Stomach smooth muscle (tissue), 2 donors: ENCODE data around the gene FPR2.
A peak's percentile ranks its signal among the peaks of the same experiment; 100 is the strongest.
"Not testable (repeated sequence)": the region's sequence is repeated elsewhere in the genome, so short reads cannot be mapped to it uniquely, and the experiment has no call there.

ENCODE experiments used
- H3K27ac ChIP-seq: one replicate; pipeline ENCODE4 v1.7.0; 2013; ENCODE audit warnings: mild to moderate bottlenecking, low read length, inconsistent platforms
- H3K27me3 ChIP-seq, 2 donors: one replicate each; pipeline ENCODE4 v1.7.0; 2013; ENCODE audit warnings: low read length in 2 of 2; ENCODE audit not compliant: insufficient read depth in 2 of 2, control insufficient read depth in 1 of 2
- H3K36me3 ChIP-seq, 2 donors: one replicate each; pipeline ENCODE4 v1.7.0; 2013; ENCODE audit warnings: low read length in 2 of 2; ENCODE audit not compliant: control insufficient read depth in 2 of 2, insufficient read depth in 2 of 2
- H3K4me1 ChIP-seq: one replicate; pipeline ENCODE4 v1.7.0; 2013; ENCODE audit warnings: low read length; ENCODE audit not compliant: control insufficient read depth, insufficient read depth
- H3K4me3 ChIP-seq, 2 donors: one replicate each; pipeline ENCODE4 v1.7.0; 2013; ENCODE audit warnings: low read length in 2 of 2
- H3K9ac ChIP-seq, 2 donors: one replicate each; pipeline ENCODE4 v1.7.0; 2013; ENCODE audit warnings: low read length in 2 of 2, mild to moderate bottlenecking in 1 of 2
- H3K9me3 ChIP-seq, 2 donors: one replicate each; pipeline ENCODE4 v1.7.0; 2013; ENCODE audit warnings: low read length in 2 of 2; ENCODE audit not compliant: control insufficient read depth in 2 of 2
- donor health status: healthy.
- donor health status: Pancreatic carcinoma.

FPR2 gene

GRCh38 chr19:51796195-51796679 lies 35.3 kb downstream of the FPR2 start:
- peaks cover 0 to 2% of the 10 kb centered on the region in 2 donors for H3K27me3 ChIP-seq
- H3K36me3 ChIP-seq, result no peaks in the 10 kb centered on the region
- H3K27ac ChIP-seq, result no peak overlapping the region
- no peak overlapping the region for H3K9ac ChIP-seq
- no peaks in the 10 kb centered on the region for H3K9me3 ChIP-seq
- no peak overlapping the region for H3K4me3 ChIP-seq
- H3K4me1 ChIP-seq, result peaks cover 12% of the 10 kb centered on the region

GRCh38 chr19:51797480-51797879 lies 36.5 kb downstream of the FPR2 start:
- Histone ChIP-seq H3K4me1 (peaks cover 12% of the 10 kb centered on the region), H3K9ac (no peak overlapping the region), H3K4me3 (no peak overlapping the region), H3K36me3 (no peaks in the 10 kb centered on the region), H3K27ac (no peak overlapping the region), H3K27me3 (peaks cover 0 to 2% of the 10 kb centered on the region in 2 donors), H3K9me3 (no peaks in the 10 kb centered on the region)

GRCh38 chr19:51798062-51798461 lies 37.1 kb downstream of the FPR2 start:
- Histone ChIP-seq H3K9me3 (no peaks in the 10 kb centered on the region), H3K4me1 (peaks cover 12% of the 10 kb centered on the region), H3K27ac (no peak overlapping the region), H3K27me3 (peaks cover 0 to 2% of the 10 kb centered on the region in 2 donors), H3K36me3 (no peaks in the 10 kb centered on the region), H3K9ac (no peak overlapping the region), H3K4me3 (no peak overlapping the region)

GRCh38 chr19:51799034-51799773 lies 38.2 kb downstream of the FPR2 start:
- Histone ChIP-seq H3K9me3 (no peaks in the 10 kb centered on the region), H3K9ac (no peak overlapping the region), H3K27ac (peak overlapping the region; percentile 41), H3K36me3 (no peaks in the 10 kb centered on the region), H3K27me3 (peaks cover 0 to 2% of the 10 kb centered on the region in 2 donors), H3K4me1 (peaks cover 12% of the 10 kb centered on the region), H3K4me3 (peak overlapping the region; percentile 32 to 40)

GRCh38 chr19:51799774-51800472 lies 38.9 kb downstream of the FPR2 start:
- H3K9ac ChIP-seq, result no peak overlapping the region
- H3K4me3 ChIP-seq, result peak overlapping the region; percentile 32 to 40
- H3K27ac ChIP-seq, result peak overlapping the region; percentile 41

GRCh38 chr19:51800473-51801244 lies 39.7 kb downstream of the FPR2 start:
- H3K9me3 ChIP-seq, result no peaks in the 10 kb centered on the region
- H3K9ac ChIP-seq, result no peak overlapping the region
- H3K36me3 ChIP-seq, result no peaks in the 10 kb centered on the region
- no peak overlapping the region for H3K4me3 ChIP-seq
- H3K4me1 ChIP-seq, result peaks cover 12% of the 10 kb centered on the region
- H3K27me3 ChIP-seq, result peaks cover 0 to 2% of the 10 kb centered on the region in 2 donors
- peak overlapping the region; percentile 41 for H3K27ac ChIP-seq

More at GRCh38 chr19:51799774-51800472, 38.9 kb downstream of the FPR2 start:
- peaks cover 0 to 2% of the 10 kb centered on the region in 2 donors for H3K27me3 ChIP-seq
- H3K36me3 ChIP-seq, result no peaks in the 10 kb centered on the region
- no peaks in the 10 kb centered on the region for H3K9me3 ChIP-seq
- peaks cover 12% of the 10 kb centered on the region for H3K4me1 ChIP-seq

GRCh38 chr19:51802775-51803174 lies 41.8 kb downstream of the FPR2 start:
- Histone ChIP-seq H3K27me3 (no peaks in the 10 kb centered on the region), H3K27ac (no peak overlapping the region), H3K9ac (no peak overlapping the region), H3K4me1 (peaks cover 12% of the 10 kb centered on the region), H3K9me3 (no peaks in the 10 kb centered on the region), H3K36me3 (no peaks in the 10 kb centered on the region), H3K4me3 (no peak overlapping the region)

GRCh38 chr19:51803519-51803918 lies 42.5 kb downstream of the FPR2 start:
- Histone ChIP-seq H3K4me1 (peaks cover 12% of the 10 kb centered on the region), H3K4me3 (no peak overlapping the region), H3K27ac (no peak overlapping the region), H3K9me3 (no peaks in the 10 kb centered on the region), H3K9ac (no peak overlapping the region), H3K36me3 (no peaks in the 10 kb centered on the region), H3K27me3 (no peaks in the 10 kb centered on the region)

- Histone ChIP-seq H3K27ac (no peak overlapping the region), H3K4me1 (peaks cover 11% of the 10 kb centered on the region), H3K27me3 (no peaks in the 10 kb centered on the region), H3K9ac (no peak overlapping the region), H3K4me3 (no peak overlapping the region), H3K36me3 (no peaks in the 10 kb centered on the region), H3K9me3 (no peaks in the 10 kb centered on the region)
Measured at GRCh38 chr19:51803967-51804366, 43.0 kb downstream of the FPR2 start.

GRCh38 chr19:51804789-51805188 lies 43.8 kb downstream of the FPR2 start:
- H3K9ac ChIP-seq, H3K27me3 ChIP-seq, H3K4me3 ChIP-seq, H3K36me3 ChIP-seq, H3K9me3 ChIP-seq, H3K27ac ChIP-seq, H3K4me1 ChIP-seq: not testable (repeated sequence)
